Endodermal cell (in vitro differentiated cells): ENCODE measurements around the gene CAMK4. TPM values are rescaled to one million over a fixed set of nuclear protein-coding genes. Genes with fewer than 3 reads are reported as not detected.

Experiments
- DNase-seq: peaks from one replicate; pipeline ENCODE4 v3.0.0-alpha.2; 2017
- H3K27ac ChIP-seq: 2 replicates; pipeline ENCODE4 v1.5.1; 2013; ENCODE audit warnings: mild to moderate bottlenecking, low read depth, low read length, moderate library complexity
- H3K27me3 ChIP-seq: 2 replicates; pipeline ENCODE4 v1.6.1; 2013; ENCODE audit warnings: mild to moderate bottlenecking, low read length, moderate library complexity; ENCODE audit not compliant: insufficient read depth, control insufficient read depth, poor library complexity, severe bottlenecking
- H3K36me3 ChIP-seq: 2 replicates; pipeline ENCODE4 v1.7.0; 2013; ENCODE audit warnings: mild to moderate bottlenecking, low read length, moderate library complexity; ENCODE audit not compliant: control insufficient read depth, insufficient read depth
- H3K4me1 ChIP-seq: one replicate; pipeline ENCODE4 v1.7.0; 2013; ENCODE audit warnings: low read length; ENCODE audit not compliant: control insufficient read depth, insufficient read depth
- H3K4me3 ChIP-seq: 2 replicates; pipeline ENCODE4 v1.5.1; 2013; ENCODE audit warnings: mild to moderate bottlenecking, low read length, moderate library complexity
- H3K9ac ChIP-seq: 2 replicates; pipeline ENCODE4 v1.6.1; 2013; ENCODE audit warnings: mild to moderate bottlenecking, low read length, moderate library complexity; ENCODE audit not compliant: poor library complexity, severe bottlenecking; ENCODE audit errors: extremely low read depth
- H3K9me3 ChIP-seq: 2 replicates; pipeline ENCODE4 v1.6.1; 2013; ENCODE audit warnings: mild to moderate bottlenecking, low read length, moderate library complexity; ENCODE audit not compliant: control insufficient read depth
- H3K27ac Mint-ChIP-seq: 2 replicates; pipeline ENCODE4 v1.8.0; 2020; ENCODE audit warnings: mixed read lengths
- H3K27me3 Mint-ChIP-seq: 2 replicates; pipeline ENCODE4 v1.8.0; 2021; ENCODE audit warnings: mild to moderate bottlenecking, mixed read lengths; ENCODE audit not compliant: insufficient read depth
- H3K36me3 Mint-ChIP-seq: 2 replicates; pipeline ENCODE4 v1.8.0; 2020; ENCODE audit warnings: low read depth, mixed read lengths
- H3K4me1 Mint-ChIP-seq: 2 replicates; pipeline ENCODE4 v1.8.0; 2020; ENCODE audit warnings: mixed read lengths
- H3K4me3 Mint-ChIP-seq: 2 replicates; pipeline ENCODE4 v1.8.0; 2020; ENCODE audit warnings: mild to moderate bottlenecking, moderate library complexity, mixed read lengths
- H3K9me3 Mint-ChIP-seq: 2 replicates; pipeline ENCODE4 v1.8.0; 2020; ENCODE audit warnings: mild to moderate bottlenecking, mixed read lengths
- whole genome bisulfite sequencing, 2 experiments: methylation state at CpG; one replicate each; pipeline versions ENCODE4 v1.1.5 to v1.1.7; 2013; ENCODE audit warnings: missing lambda C conversion rate in 2 of 2, mixed read lengths in 1 of 2; ENCODE audit not compliant: insufficient coverage in 1 of 2, insufficient read length in 1 of 2; 5-methylcytosine and 5-hydroxymethylcytosine counted together
- total RNA-seq, 2 donors: library from RNA; stranded (reverse); fragmentation: NEBNext Ultra II Directional in 1 of 2; extraction: Animal tissue kit (Norgen Biotek cat#: 25700) in 1 of 2; gene quantifications; 2 replicates in 1 of 2; 3 replicates in 1 of 2; pipeline ENCODE4 v1.2.1, GENCODE V29; 2021
- TF ChIP-seq, protein P1 (sequence below): fragments of 200-600 bp; sonication (generic); conservative IDR thresholded peaks from 2 replicates; pipeline ENCODE4 v1.5.0; 2021; ENCODE audit warnings: antibody characterized with exemption, mild to moderate bottlenecking

CAMK4 gene
- total RNA-seq, 2 donors from 2014 or later, result 2.8 to 3.9 TPM

DNA sequence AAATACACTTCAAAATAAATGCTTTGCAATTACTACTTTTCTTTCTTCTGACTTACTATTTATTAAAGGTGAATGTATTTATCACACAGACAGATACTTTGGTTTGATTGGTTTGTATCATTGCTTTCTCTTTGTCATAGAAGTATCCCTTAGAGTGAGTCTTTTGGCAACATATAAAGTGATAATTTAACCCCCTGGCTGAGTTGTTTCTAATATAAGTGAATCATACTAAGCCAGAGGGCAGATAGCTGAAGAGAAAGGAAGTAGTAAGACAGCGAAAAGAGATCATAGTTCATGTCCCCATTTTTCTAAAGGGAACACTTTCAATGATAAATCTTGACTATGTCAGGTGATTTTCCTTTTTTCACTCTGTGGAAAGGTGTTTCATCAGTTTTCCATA lies 38.6 kb downstream of the CAMK4 start:
- DNase-seq, result no peak
- H3K9me3 ChIP-seq, result peaks cover 2% of the 10 kb centered on the region
- whole genome bisulfite sequencing, 2 experiments, result 86 to 100% methylated on average over 1 of the region's 1 CpG
- H3K9me3 Mint-ChIP-seq, result peaks cover 1% of the 10 kb centered on the region
- peaks cover 22% of the 10 kb centered on the region for H3K27me3 Mint-ChIP-seq
- H3K4me1 Mint-ChIP-seq, result no peaks in the 10 kb centered on the region
- no peak overlapping the region for H3K9ac ChIP-seq
- H3K36me3 Mint-ChIP-seq, result no peaks in the 10 kb centered on the region
- no peak overlapping the region for H3K4me3 ChIP-seq
- no peak overlapping the region for H3K4me3 Mint-ChIP-seq
- H3K36me3 ChIP-seq, result no peaks in the 10 kb centered on the region
- no peak overlapping the region for H3K27ac Mint-ChIP-seq
- no peaks in the 10 kb centered on the region for H3K4me1 ChIP-seq
- TF ChIP-seq, protein P1, sequence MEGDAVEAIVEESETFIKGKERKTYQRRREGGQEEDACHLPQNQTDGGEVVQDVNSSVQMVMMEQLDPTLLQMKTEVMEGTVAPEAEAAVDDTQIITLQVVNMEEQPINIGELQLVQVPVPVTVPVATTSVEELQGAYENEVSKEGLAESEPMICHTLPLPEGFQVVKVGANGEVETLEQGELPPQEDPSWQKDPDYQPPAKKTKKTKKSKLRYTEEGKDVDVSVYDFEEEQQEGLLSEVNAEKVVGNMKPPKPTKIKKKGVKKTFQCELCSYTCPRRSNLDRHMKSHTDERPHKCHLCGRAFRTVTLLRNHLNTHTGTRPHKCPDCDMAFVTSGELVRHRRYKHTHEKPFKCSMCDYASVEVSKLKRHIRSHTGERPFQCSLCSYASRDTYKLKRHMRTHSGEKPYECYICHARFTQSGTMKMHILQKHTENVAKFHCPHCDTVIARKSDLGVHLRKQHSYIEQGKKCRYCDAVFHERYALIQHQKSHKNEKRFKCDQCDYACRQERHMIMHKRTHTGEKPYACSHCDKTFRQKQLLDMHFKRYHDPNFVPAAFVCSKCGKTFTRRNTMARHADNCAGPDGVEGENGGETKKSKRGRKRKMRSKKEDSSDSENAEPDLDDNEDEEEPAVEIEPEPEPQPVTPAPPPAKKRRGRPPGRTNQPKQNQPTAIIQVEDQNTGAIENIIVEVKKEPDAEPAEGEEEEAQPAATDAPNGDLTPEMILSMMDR, result no peak
- H3K27me3 ChIP-seq, result no peaks in the 10 kb centered on the region
- no peak overlapping the region for H3K27ac ChIP-seq

DNA sequence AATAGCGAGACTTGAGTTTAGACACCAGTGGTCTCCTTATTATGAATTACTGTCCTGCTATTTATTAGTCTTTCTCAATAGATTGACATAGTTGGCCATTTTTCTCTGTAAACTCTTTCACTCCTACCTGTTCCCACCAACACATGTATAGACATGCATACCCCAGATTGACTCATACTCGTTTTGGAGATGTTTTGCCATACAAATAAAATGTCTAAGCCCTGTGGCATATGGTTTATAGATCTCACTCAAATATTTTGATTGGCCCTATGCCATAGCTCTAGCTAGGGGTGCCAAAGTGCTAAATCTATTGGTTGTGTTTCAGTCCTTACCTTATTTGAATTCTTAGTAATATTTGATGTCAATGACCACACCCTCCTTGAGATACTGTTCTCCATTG lies 42.3 kb downstream of the CAMK4 start:
- TF ChIP-seq, protein P1, result no peak
- no peak overlapping the region for H3K27ac Mint-ChIP-seq
- no peak overlapping the region for H3K4me3 ChIP-seq
- no peaks in the 10 kb centered on the region for H3K4me1 ChIP-seq
- H3K4me3 Mint-ChIP-seq, result no peak overlapping the region
- no peaks in the 10 kb centered on the region for H3K9me3 Mint-ChIP-seq
- H3K9ac ChIP-seq, result no peak overlapping the region
- peaks cover 16% of the 10 kb centered on the region for H3K27me3 Mint-ChIP-seq
- no peaks in the 10 kb centered on the region for H3K9me3 ChIP-seq
- no peaks in the 10 kb centered on the region for H3K36me3 Mint-ChIP-seq
- DNase-seq, result no peak
- H3K4me1 Mint-ChIP-seq, result no peaks in the 10 kb centered on the region
- no peaks in the 10 kb centered on the region for H3K36me3 ChIP-seq
- no peak overlapping the region for H3K27ac ChIP-seq
- 70 to 89% methylated on average over 2 of the region's 2 CpGs for WGBS, 2 experiments
- no peaks in the 10 kb centered on the region for H3K27me3 ChIP-seq

DNA sequence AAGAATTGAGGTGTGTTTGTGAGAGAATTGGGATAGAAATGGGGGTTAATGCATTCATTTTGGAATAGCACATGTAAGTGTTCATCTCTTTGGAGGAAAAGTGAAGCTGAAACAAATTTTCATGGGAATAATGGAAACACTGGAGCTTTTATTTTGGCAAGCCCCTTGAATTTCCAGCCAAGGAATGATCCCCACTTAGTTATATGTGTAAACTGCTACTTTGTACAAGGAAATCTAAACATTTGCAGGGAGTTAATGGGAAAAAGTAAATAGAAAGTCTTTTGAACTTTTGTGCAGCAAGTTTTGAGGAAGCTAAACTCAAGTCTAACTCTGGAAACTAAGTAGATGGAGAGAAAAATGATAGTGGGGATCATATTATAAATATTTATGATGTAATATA lies 44.1 kb downstream of the CAMK4 start:
- H3K27me3 ChIP-seq, result no peaks in the 10 kb centered on the region
- Mint-ChIP-seq H3K4me1 (no peaks in the 10 kb centered on the region), H3K27me3 (peaks cover 13% of the 10 kb centered on the region), H3K36me3 (no peaks in the 10 kb centered on the region), H3K27ac (no peak overlapping the region), H3K9me3 (no peaks in the 10 kb centered on the region), H3K4me3 (no peak overlapping the region)
- TF ChIP-seq, protein P1, result no peak
- H3K9ac ChIP-seq, result no peak overlapping the region
- no peaks in the 10 kb centered on the region for H3K36me3 ChIP-seq
- DNase-seq, result no peak
- no peaks in the 10 kb centered on the region for H3K9me3 ChIP-seq
- no peak overlapping the region for H3K27ac ChIP-seq
- H3K4me1 ChIP-seq, result no peaks in the 10 kb centered on the region
- H3K4me3 ChIP-seq, result no peak overlapping the region
